Osteoblast (primary cell): ENCODE measurements around the gene CCR5. TPM values are rescaled to one million over a fixed set of nuclear protein-coding genes. Genes with fewer than 3 reads are reported as not detected.

Experiments
- DNase-seq: peaks from one replicate; pipeline ENCODE4 v3.0.0; 2011; ENCODE audit warnings: low spot score, mixed read lengths; ENCODE audit not compliant: insufficient read length; ENCODE audit errors: missing footprints
- H2AFZ ChIP-seq: 2 replicates; pipeline ENCODE4 v1.6.0; 2011; ENCODE audit warnings: mild to moderate bottlenecking, low read length
- H3K27ac ChIP-seq: 2 replicates; pipeline ENCODE4 v1.5.1; 2011; ENCODE audit warnings: mild to moderate bottlenecking, low read depth, low read length, moderate library complexity
- H3K27me3 ChIP-seq: 2 replicates; pipeline ENCODE4 v1.6.0; 2012; ENCODE audit warnings: mild to moderate bottlenecking, control low read depth, inconsistent platforms, low read length, moderate library complexity; ENCODE audit not compliant: insufficient read depth
- H3K36me3 ChIP-seq: 2 replicates; pipeline ENCODE4 v1.5.1; 2011; ENCODE audit warnings: mild to moderate bottlenecking, low read length, control low read depth, moderate library complexity; ENCODE audit not compliant: insufficient read depth
- H3K4me1 ChIP-seq: 2 replicates; pipeline ENCODE4 v1.5.1; 2011; ENCODE audit warnings: mild to moderate bottlenecking, low read length, control low read depth, moderate library complexity; ENCODE audit not compliant: insufficient read depth
- H3K4me2 ChIP-seq: 2 replicates; pipeline ENCODE4 v1.6.0; 2011; ENCODE audit warnings: mild to moderate bottlenecking, low read length; ENCODE audit not compliant: insufficient read depth
- H3K4me3 ChIP-seq: fragments of 200-600 bp; sonication (generic); 3 replicates; pipeline ENCODE4 v1.5.1; 2012; ENCODE audit warnings: mild to moderate bottlenecking, low read length, inconsistent platforms; ENCODE audit not compliant: insufficient read depth
- H3K79me2 ChIP-seq: 2 replicates; pipeline ENCODE4 v1.6.0; 2012; ENCODE audit warnings: mild to moderate bottlenecking, low read length, control low read depth, inconsistent platforms; ENCODE audit not compliant: insufficient read depth
- H3K9me3 ChIP-seq: 2 replicates; pipeline ENCODE4 v1.5.1; 2011; ENCODE audit warnings: low read depth, low read length, control low read depth
- H4K20me1 ChIP-seq: 2 replicates; pipeline ENCODE4 v1.6.0; 2012; ENCODE audit warnings: mild to moderate bottlenecking, low read length, control low read depth; ENCODE audit not compliant: insufficient read depth
- CTCF ChIP-seq: IDR thresholded peaks from 2 replicates; pipeline ENCODE4 v1.5.1; 2011; ENCODE audit warnings: mild to moderate bottlenecking, low read depth, low read length, moderate library complexity; ENCODE audit errors: extremely low read depth
- total RNA-seq: library from RNA; depleted of rRNA; stranded (reverse); fragments of >200 nt; gene quantifications from 2 replicates; pipeline ENCODE4 v1.2.3, GENCODE V29; 2012

Gene CCR5
- total RNA-seq, 1 donor = not detected

DNA sequence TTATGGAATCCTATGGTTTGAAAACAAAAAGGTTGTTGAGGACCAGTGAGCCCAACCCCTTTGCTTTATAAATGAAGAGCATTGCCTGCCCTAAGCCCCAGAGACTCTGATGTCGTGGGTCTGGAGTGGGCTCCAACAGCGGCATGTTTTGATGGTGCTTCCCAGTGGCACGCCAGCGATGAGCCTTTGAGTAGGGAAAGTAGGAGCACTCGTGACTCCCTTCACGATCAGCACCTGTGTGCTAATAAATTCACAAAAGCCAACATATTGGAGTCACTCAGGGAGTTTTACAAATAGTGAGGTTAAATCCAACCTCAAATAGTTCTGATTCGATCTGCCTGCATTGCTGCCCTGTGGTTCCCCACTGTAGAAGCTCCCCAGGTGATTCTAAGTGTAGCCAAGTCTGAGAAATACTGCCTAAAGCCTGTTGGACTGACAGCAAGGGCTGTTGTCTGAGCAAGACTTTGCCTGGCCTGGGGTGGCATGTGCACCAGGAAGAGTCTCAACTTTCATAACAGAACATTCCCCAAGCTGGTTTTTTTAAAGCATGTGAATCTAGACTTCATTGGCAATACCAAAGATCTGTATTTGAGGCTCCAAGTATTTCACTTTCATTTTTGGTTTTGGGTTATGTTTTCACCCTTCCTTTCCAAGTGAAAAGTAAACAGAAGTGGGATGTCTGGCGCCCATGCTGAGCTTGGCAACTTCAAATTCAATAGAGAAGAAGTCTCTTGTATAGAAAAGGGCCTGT, 9.9 kb downstream of the CCR5 start:
- TF ChIP-seq CTCF = no peak
- no peaks in the 10 kb centered on the region for H3K9me3 ChIP-seq
- H3K4me2 ChIP-seq = peak overlapping the region; percentile 37
- H3K4me1 ChIP-seq = peaks cover 4% of the 10 kb centered on the region
- no peak overlapping the region for H3K4me3 ChIP-seq
- H3K79me2 ChIP-seq = no peaks in the 10 kb centered on the region
- H3K36me3 ChIP-seq = no peaks in the 10 kb centered on the region
- H2AFZ ChIP-seq = no peak overlapping the region
- H3K27me3 ChIP-seq = peaks cover 50% of the 10 kb centered on the region
- no peak for DNase-seq
- H3K27ac ChIP-seq = no peak overlapping the region
- H4K20me1 ChIP-seq = no peaks in the 10 kb centered on the region

- no peak for DNase-seq
- Histone ChIP-seq H4K20me1 (no peaks in the 10 kb centered on the region), H3K4me2 (no peak overlapping the region), H3K36me3 (no peaks in the 10 kb centered on the region), H3K9me3 (no peaks in the 10 kb centered on the region), H2AFZ (no peak overlapping the region), H3K27me3 (peaks cover 41% of the 10 kb centered on the region), H3K27ac (no peak overlapping the region), H3K79me2 (no peaks in the 10 kb centered on the region), H3K4me1 (peaks cover 4% of the 10 kb centered on the region), H3K4me3 (no peak overlapping the region)
- TF ChIP-seq CTCF = no peak
Observed at GRCh38 chr3:46381625-46382024, 10.9 kb downstream of the CCR5 start.

DNA sequence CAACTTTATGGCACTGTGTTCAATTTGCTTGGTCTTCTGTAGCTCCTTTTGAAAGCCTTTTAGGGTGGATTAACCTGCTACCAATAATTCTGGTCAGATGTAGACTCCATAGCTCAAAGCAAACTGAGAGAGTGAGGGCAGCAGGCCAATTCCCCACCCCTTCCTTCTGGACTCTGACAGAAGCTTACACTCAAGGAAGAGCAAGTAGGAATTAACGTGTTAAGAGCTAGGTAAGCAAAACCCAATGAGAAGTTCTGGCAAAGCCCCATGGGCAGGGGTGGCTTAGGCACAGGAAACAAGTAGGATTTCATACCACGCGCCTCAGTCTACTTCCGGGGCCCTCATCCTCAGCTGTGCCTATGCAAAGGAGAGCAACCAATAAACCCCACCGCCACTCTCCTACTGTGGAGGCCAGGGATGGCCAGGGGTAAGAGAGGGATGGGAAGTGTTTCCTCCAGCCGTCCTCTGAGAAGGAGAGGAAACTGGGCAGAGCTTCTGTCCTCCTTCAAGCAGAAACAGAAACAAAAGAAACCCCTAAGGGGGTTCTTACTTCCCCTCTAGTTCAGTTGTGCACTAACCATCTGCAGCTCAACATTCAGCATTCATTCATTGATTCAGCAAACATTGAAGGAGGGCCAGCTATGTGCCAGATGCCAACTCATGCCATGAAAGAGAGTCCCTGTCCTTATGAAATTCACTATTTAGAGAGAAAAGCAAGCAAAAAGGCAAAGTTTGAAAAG, 12.6 kb downstream of the CCR5 start:
- Histone ChIP-seq H2AFZ (no peak overlapping the region), H3K36me3 (no peaks in the 10 kb centered on the region), H3K27me3 (peaks cover 33% of the 10 kb centered on the region), H4K20me1 (no peaks in the 10 kb centered on the region), H3K4me3 (no peak overlapping the region), H3K4me1 (peaks cover 4% of the 10 kb centered on the region), H3K79me2 (no peaks in the 10 kb centered on the region), H3K4me2 (no peak overlapping the region), H3K27ac (no peak overlapping the region), H3K9me3 (no peaks in the 10 kb centered on the region)
- no peak for TF ChIP-seq CTCF
- DNase-seq = no peak

DNA sequence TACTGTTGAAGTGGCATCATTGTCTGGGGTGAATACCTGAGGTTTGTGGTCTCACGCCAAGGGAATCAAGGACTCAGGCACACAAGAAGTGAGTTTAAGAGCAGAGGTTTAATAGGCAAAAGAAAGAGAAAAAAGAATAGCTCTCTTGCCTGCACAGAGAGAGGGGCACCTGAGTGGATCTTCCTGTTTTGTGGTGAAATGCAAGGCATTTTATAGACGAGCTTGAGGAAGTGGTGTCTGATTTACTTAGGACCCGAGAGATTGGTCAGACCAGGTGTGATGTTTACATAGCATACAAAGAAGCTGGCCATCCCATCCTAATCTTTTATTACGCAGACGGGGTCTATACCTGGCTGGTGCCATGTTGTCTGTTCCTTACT, 13.2 kb downstream of the CCR5 start:
- no peak overlapping the region for H3K4me3 ChIP-seq
- peaks cover 33% of the 10 kb centered on the region for H3K27me3 ChIP-seq
- no peak overlapping the region for H3K4me2 ChIP-seq
- no peaks in the 10 kb centered on the region for H3K9me3 ChIP-seq
- H3K27ac ChIP-seq = no peak overlapping the region
- no peak for DNase-seq
- TF ChIP-seq CTCF = no peak
- H3K79me2 ChIP-seq = no peaks in the 10 kb centered on the region
- no peaks in the 10 kb centered on the region for H3K36me3 ChIP-seq
- H4K20me1 ChIP-seq = no peaks in the 10 kb centered on the region
- H2AFZ ChIP-seq = no peak overlapping the region
- peaks cover 4% of the 10 kb centered on the region for H3K4me1 ChIP-seq
